ENCODE results near the gene WNT8A.
"Not testable (repeated sequence)": the region's sequence is repeated elsewhere in the genome, so short reads cannot be mapped to it uniquely, and the experiment has no call there.

The WNT8A gene

DNA sequence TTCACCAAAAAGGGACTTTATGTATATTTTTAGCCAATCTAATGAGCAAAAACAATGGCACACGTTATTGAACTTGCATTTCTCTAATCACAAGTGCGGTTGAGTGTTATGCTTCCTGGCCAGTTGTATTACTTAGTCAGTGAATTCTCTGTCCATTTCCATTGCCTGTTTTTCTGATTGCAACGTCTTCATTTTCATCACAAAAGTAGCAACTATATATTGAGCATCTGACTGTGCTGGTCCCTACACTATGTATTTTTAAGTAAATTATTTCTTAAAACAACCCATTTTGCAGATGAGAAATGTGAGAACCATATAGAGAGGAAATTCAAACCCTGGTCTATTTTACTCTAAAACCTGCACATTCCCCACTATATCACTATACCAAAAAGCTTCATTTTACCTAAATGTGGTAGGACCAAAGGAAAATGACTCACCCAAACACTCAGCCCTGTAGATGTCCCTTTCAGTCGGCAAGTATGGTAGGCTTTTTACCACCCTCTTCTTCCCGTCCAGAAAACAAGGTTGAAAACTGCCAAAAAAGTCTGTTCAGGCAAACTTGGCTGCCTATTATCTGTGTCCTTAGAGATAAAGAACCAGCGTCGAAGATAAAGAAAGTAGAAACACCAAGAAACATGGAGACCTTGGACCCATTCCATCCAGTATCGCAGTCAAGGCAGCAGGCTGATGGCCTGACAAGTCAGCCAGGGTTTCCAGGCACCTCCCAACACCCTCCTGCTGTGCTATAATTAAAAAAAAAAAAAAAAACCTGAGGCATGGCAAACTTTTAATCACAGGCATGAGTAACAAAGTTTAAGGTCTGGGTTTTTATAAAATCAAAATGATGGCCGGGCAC, 32.2 kb upstream of the WNT8A start:
- Histone ChIP-seq H3K4me3 (ENCODE audit: low read depth, low read length) (no peak overlapping the region), H3K27me3 (ENCODE audit: insufficient read depth, low read depth, severe bottlenecking) (no peaks in the 10 kb centered on the region), H3K36me3 (no peaks in the 10 kb centered on the region), H3K27ac (no peak overlapping the region), H3K9me3 (ENCODE audit: severe bottlenecking) (no peaks in the 10 kb centered on the region)
- TF ChIP-seq, protein P1, sequence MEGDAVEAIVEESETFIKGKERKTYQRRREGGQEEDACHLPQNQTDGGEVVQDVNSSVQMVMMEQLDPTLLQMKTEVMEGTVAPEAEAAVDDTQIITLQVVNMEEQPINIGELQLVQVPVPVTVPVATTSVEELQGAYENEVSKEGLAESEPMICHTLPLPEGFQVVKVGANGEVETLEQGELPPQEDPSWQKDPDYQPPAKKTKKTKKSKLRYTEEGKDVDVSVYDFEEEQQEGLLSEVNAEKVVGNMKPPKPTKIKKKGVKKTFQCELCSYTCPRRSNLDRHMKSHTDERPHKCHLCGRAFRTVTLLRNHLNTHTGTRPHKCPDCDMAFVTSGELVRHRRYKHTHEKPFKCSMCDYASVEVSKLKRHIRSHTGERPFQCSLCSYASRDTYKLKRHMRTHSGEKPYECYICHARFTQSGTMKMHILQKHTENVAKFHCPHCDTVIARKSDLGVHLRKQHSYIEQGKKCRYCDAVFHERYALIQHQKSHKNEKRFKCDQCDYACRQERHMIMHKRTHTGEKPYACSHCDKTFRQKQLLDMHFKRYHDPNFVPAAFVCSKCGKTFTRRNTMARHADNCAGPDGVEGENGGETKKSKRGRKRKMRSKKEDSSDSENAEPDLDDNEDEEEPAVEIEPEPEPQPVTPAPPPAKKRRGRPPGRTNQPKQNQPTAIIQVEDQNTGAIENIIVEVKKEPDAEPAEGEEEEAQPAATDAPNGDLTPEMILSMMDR (IDR thresholded peaks at IDR 0.05; ENCODE audit: low read depth, low read length) = no peak
- no peak for DNase-seq

DNA sequence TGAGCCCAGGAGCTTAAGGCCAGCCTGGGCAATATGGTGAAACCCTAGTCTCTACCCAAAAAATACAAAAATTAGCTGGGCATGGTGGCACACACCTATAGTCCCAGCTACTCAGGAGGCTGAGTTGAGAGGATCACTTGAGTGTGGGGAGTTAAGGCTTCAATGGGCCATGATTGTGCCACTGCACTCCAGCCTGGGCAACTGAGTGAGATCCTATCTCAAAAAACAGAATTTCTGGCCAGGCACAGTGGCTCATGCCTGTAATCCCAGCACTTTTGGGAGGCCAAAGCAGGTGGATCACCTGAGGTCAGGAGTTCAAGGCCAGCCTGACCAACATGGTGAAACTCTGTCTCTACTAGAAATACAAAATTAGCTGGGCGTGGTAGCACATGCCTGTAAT, 31.1 kb upstream of the WNT8A start:
- DNase-seq; H3K9me3 ChIP-seq (ENCODE audit: severe bottlenecking); H3K36me3 ChIP-seq; H3K27me3 ChIP-seq (ENCODE audit: insufficient read depth, low read depth, severe bottlenecking); H3K27ac ChIP-seq; H3K4me3 ChIP-seq (ENCODE audit: low read depth, low read length): not testable (repeated sequence)

DNA sequence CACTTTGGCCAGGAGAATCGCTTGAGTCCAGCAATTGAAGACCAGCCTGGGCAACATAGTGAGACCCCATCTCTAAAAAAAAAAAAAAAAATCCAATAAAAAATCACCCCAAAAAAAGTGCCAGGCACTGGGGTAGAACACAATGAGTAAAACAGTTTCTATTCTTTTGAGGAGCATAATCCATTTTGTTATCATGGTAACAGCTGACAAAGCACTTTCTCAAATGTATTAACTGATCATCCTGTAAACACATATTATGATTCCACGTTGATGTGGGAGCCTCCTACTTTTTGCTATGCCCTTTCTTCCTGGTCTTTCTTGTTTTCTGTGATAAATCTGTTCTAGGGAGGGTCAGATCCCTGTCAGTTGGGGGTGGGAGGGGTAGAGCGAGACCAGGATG, 30.3 kb upstream of the WNT8A start:
- Histone ChIP-seq H3K36me3 (no peaks in the 10 kb centered on the region), H3K4me3 (ENCODE audit: low read depth, low read length) (no peak overlapping the region), H3K27me3 (ENCODE audit: insufficient read depth, low read depth, severe bottlenecking) (no peaks in the 10 kb centered on the region), H3K27ac (no peak overlapping the region), H3K9me3 (ENCODE audit: severe bottlenecking) (no peaks in the 10 kb centered on the region)
- DNase-seq = no peak
- TF ChIP-seq, protein P1 (IDR thresholded peaks at IDR 0.05; ENCODE audit: low read depth, low read length) = no peak

DNA sequence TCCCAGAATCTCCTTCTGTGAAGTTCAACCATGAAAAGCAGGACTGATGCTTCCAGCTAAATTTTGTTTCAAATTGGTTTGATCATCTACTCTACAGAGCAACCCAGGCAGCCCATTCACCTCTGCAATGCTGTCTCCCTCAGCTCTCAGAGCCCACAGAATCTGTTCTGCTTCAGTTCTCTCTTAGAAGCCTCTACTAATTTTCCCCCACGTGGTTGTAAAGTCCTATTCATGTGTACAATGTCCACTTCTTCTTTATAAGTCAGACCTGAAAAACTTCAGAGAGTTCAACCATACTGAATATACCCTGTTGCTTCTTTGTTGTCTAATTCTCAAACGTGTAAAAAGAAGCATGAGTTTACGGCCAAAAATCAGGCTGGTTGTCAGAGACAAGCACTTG, 29.6 kb upstream of the WNT8A start:
- Histone ChIP-seq H3K36me3 (no peaks in the 10 kb centered on the region), H3K4me3 (ENCODE audit: low read depth, low read length) (no peak overlapping the region), H3K9me3 (ENCODE audit: severe bottlenecking) (no peaks in the 10 kb centered on the region), H3K27me3 (ENCODE audit: insufficient read depth, low read depth, severe bottlenecking) (no peaks in the 10 kb centered on the region), H3K27ac (no peak overlapping the region)
- TF ChIP-seq, protein P1 (IDR thresholded peaks at IDR 0.05; ENCODE audit: low read depth, low read length) = no peak
- no peak for DNase-seq

DNA sequence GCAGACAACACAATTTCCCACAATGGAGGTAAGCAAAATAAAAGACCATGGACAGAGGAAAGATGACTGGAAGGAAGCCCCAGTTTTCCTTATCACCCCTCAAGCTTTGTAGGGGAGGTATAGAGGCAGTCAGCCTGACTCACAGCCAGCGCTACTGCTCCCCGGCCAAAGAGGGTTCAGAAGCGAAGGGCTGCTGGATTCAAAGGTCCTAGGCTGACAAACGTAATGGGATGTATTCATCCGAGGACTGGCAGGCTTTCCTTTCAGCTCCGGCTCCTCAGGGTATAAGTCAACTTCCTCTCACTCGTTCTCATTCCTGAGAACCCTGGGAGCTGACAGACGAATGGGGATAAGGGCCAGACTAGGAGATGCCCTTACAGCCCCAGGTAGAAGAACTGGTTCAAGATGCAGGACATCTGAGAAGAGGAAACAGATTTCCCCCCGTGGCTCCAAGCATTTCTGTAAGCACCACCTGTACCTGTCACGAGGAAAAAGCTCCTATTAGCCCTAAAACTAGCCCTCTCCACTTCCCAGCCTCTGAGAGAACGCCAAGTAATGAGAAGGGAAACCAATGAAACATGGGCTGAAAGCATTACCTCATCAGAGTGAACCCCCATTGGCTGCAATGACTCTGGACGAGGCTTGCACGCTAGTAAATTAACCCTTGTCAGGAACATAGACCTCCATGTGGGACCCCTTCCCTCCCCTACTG, 28.8 kb upstream of the WNT8A start:
- no peaks in the 10 kb centered on the region for H3K27me3 ChIP-seq (ENCODE audit: insufficient read depth, low read depth, severe bottlenecking)
- no peaks in the 10 kb centered on the region for H3K9me3 ChIP-seq (ENCODE audit: severe bottlenecking)
- no peak overlapping the region for H3K4me3 ChIP-seq (ENCODE audit: low read depth, low read length)
- TF ChIP-seq, protein P1 (IDR thresholded peaks at IDR 0.05; ENCODE audit: low read depth, low read length) = no peak
- no peak overlapping the region for H3K27ac ChIP-seq
- no peaks in the 10 kb centered on the region for H3K36me3 ChIP-seq
- no peak for DNase-seq

DNA sequence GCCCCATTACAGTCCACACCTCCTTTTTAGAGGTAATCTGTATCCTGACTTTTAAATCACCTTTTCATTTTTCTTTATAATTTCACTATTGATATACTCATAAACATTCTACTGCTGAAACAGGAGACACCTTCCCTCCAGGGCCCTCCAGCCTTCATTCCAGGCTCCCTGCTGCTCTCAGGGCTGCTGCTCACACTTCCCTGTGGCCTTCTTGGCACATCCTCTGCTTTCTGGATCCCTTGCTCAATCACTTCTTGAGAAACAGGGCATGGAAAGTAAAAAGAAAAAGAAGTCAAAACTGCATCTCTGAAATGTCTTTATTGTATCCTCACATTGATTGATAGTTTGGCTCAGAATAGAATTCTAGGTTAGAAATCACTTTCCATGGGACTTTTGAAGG, 19.3 kb upstream of the WNT8A start:
- Histone ChIP-seq H3K27me3 (ENCODE audit: insufficient read depth, low read depth, severe bottlenecking) (no peaks in the 10 kb centered on the region), H3K4me3 (ENCODE audit: low read depth, low read length) (no peak overlapping the region), H3K9me3 (ENCODE audit: severe bottlenecking) (no peaks in the 10 kb centered on the region), H3K36me3 (no peaks in the 10 kb centered on the region), H3K27ac (no peak overlapping the region)
- TF ChIP-seq, protein P1 (IDR thresholded peaks at IDR 0.05; ENCODE audit: low read depth, low read length) = no peak
- DNase-seq = no peak

Data from WERI-Rb-1 (cell line).